Measurements from ENCODE around the gene NRXN3. TPM values are rescaled to one million over a fixed set of nuclear protein-coding genes. Genes with fewer than 3 reads are reported as not detected.

NRXN3 gene
- polyA plus RNA-seq, 3 donors, result 6.4 to 7.9 (median 6.9) TPM

DNA sequence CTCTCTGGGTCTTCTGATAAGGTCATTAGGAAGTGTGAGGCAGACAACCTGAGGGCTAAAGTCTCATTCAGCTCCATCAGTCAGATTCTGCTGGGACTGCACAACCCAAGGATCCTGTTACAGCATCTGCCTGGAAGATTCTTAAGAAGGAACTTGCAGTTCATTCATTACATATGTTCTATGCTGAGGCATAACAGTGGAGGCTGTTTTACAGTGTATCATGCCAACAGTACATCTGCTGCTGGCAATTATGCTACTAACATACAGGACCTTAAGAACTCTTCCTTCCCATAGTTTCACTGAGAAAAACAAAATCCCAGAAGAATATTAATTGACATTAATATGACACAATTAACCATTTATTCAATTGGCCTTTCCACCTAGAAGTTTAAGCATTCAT, 1072.5 kb downstream of the NRXN3 start:
- DNase-seq (ENCODE audit: extremely low read depth in 1 of 11, low read depth in 9 of 11, low spot score in 4 of 11), result no peak

DNA sequence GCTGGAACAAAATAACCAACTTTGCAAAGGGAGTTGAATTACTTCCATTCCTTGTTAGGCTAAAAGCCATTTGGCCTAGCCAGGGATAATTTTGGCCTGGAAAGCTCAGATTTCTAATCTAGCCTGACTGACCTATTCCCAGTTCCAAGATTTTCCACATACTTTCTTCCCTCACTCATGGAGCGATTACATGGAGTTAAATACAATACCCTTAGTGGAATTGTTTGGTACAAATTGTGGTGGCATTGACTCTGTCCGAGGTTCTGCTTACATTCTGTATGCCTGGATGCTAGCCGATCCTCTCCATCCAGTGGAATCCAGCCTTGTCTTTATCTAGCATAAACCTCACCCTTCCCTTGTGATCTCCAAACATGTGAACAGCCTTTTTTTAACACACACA, 1076.0 kb downstream of the NRXN3 start:
- no peak for DNase-seq (ENCODE audit: extremely low read depth in 1 of 11, low read depth in 9 of 11, low spot score in 4 of 11)

DNA sequence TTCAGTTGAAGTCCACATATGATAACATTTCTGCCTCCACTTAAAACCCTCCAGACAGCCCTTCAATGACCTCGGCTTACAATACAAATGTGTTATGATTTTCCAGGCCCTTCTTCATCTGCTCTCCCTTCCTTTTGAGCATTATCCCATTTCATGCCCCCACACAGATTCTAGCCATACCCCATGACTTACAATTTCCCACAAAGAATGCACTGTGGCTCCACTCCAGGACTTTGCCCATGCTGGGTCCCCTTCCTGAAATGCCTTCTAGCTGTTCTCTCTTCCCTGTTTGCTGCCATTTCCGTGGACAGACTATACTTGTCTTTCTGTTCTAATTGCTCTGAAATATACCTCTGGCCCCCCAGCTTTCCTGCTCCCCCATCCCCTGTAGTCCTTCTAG, 1078.0 kb downstream of the NRXN3 start:
- no peak for DNase-seq (ENCODE audit: extremely low read depth in 1 of 11, low read depth in 9 of 11, low spot score in 4 of 11)

DNA sequence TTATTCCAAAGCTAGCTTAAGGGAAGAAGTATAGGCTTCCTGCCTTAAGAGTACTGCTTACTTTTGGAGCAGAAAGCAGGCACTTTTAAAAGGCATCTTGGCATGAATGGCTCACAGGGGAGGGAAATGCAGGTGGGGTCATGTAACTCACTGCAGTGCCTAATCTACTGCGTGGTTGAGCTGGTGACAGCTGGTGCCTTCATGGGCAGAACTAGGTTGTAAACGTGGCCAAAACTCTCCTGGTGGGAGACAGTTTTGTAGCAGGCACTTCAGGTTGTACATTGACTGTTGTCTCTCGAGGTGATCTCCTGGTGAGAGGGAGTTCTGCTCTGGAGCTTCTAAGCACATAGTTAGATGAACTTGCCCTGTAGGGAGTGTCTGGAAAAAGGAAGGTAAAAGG, 1078.6 kb downstream of the NRXN3 start:
- DNase-seq (ENCODE audit: extremely low read depth in 1 of 11, low read depth in 9 of 11, low spot score in 4 of 11), result no peak

- DNase-seq (ENCODE audit: extremely low read depth in 1 of 11, low read depth in 9 of 11, low spot score in 4 of 11), result no peak
These were observed 1081.1 kb downstream of the NRXN3 start for GRCh38 chr14:79251278-79251677.

GRCh38 chr14:79253576-79253975, 1083.4 kb downstream of the NRXN3 start:
- DNase-seq (ENCODE audit: extremely low read depth in 1 of 11, low read depth in 9 of 11, low spot score in 4 of 11), result no peak

DNA sequence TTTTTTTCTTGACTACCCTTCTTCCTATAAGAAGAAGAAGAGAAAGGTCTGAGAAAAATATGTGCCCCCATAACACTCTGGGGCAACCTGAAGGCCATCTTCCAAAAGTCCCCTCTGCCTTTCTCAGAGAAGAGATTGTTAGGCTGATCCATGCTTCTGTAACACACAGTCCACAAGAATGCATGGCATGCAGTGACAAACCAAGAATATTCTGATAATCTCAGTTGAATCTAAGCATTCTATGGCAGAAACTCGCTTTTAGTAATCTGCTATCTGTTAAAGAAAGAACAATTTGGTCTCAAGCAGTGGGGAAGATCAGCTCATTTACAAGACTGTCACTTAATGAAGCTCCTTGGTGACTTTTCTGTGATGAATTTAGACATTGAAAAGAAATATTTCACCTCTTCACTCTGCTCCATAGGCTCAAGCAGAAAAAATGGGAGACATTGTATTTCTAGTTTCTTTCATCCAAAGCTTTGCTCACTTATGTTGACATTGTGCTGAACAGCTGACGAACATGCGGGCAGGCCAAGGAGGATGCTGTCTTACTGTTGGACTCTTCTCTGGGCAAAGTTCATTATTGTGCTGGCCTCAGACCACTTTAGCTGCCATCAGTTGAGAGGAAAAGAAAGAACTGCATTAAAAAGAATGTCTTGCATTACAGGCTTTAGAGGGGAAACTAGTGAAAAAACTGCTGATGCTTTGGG, 1084.0 kb downstream of the NRXN3 start:
- no peak for DNase-seq (ENCODE audit: extremely low read depth in 1 of 11, low read depth in 9 of 11, low spot score in 4 of 11)

- no peak for DNase-seq (ENCODE audit: extremely low read depth in 1 of 11, low read depth in 9 of 11, low spot score in 4 of 11)
These were observed 1086.2 kb downstream of the NRXN3 start for GRCh38 chr14:79256380-79256779.

- DNase-seq (ENCODE audit: extremely low read depth in 1 of 11, low read depth in 9 of 11, low spot score in 4 of 11), result no peak
These were observed 1090.2 kb downstream of the NRXN3 start for GRCh38 chr14:79260406-79260805.

DNA sequence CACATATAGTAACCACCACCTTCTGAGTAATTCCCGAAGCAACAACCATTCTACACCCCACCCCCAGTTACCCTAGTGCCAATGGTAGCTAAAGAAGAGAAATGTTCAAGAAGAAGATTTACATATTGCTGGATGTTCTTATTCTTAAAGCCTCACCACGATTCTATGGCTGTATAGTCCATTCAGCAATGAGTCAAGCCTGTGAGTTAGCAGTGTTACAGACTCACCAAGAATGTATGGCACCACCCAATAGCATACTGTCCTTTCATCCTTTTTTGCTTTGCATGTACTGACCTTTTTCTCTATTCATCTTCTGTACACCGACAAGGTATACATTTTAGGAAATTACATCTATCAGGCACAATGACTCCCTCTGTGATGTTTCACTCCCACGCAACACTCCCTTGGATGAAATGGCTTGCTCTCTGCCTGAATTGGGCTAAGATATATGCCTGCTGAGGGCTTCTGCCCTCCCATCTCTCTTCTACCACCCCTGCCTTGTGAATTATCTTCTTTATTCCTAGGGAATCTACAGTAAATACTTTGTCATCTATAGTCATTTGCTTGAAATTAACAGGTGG, 1095.3 kb downstream of the NRXN3 start:
- no peak for DNase-seq (ENCODE audit: extremely low read depth in 1 of 11, low read depth in 9 of 11, low spot score in 4 of 11)

GRCh38 chr14:79270361-79270760, 1100.2 kb downstream of the NRXN3 start:
- DNase-seq (ENCODE audit: extremely low read depth in 1 of 11, low read depth in 9 of 11, low spot score in 4 of 11), result no peak

- no peak for DNase-seq (ENCODE audit: extremely low read depth in 1 of 11, low read depth in 9 of 11, low spot score in 4 of 11)
These were observed 1100.9 kb downstream of the NRXN3 start for GRCh38 chr14:79271122-79271521.

DNA sequence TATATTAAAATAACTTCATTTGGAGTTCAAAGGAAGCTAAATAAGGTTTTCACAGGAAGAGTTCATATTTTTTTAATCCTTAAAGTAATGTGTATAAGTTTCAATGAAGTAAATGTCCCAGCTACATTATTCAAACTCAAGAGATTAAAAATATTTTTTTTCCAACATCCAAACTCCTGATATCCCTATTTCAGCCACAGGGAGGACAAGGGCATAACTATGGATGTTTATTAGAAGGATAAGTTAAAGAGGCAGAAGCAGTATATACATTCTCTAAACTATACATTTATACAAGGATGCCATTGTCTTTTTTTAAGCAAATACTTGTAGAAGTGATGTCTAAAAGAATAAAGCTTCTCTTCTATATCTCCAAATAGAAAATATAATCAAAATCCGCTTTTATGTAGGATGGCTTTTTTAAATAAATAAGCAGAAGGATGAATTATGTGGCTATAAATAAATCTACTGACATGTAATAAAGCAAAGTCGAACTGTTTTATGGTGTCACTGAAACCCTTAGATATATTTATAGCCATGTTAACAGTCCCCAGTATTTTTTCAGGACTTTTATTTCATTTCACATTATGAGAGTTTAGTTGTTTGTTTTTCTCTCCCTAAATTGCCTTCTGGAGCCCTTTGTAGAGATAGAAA, 1104.6 kb downstream of the NRXN3 start:
- DNase-seq (ENCODE audit: extremely low read depth in 1 of 11, low read depth in 9 of 11, low spot score in 4 of 11), result peak in 1 of 11 donors; percentile 32

DNA sequence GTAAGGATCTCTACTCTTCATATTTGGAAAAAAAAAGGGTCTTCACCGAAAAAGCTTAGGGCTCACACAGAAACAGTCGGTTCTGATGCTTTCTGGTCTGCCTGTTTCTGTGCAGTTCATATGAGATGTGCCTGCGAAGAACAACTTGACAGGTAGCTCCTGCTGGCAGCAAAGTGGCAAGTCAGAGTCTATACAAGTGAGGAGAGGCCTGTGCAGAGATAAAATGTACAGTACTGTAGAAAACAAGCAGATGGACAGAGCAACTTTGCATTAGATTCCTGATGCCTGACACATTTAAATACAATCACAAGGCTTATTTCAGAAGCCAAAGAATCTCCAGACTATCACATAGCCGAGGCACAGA, 1105.1 kb downstream of the NRXN3 start:
- no peak for DNase-seq (ENCODE audit: extremely low read depth in 1 of 11, low read depth in 9 of 11, low spot score in 4 of 11)

GRCh38 chr14:79278286-79278797, 1108.2 kb downstream of the NRXN3 start:
- DNase-seq (ENCODE audit: extremely low read depth in 1 of 11, low read depth in 9 of 11, low spot score in 4 of 11), result no peak

- peak; percentile 64 to 91 (median 81) for DNase-seq (ENCODE audit: extremely low read depth in 1 of 11, low read depth in 9 of 11, low spot score in 4 of 11)
These were observed 1108.8 kb downstream of the NRXN3 start for GRCh38 chr14:79278798-79279644.

- no peak for DNase-seq (ENCODE audit: extremely low read depth in 1 of 11, low read depth in 9 of 11, low spot score in 4 of 11)
These were observed 1109.7 kb downstream of the NRXN3 start for GRCh38 chr14:79279645-79280597.
